HL-60 (cell line): ENCODE data around the gene SMARCAL1.
"Not testable (repeated sequence)": the region's sequence is repeated elsewhere in the genome, so short reads cannot be mapped to it uniquely, and the experiment has no call there.

Experiments
- DNase-seq, 2 experiments: peaks; one replicate each; pipeline ENCODE4 v3.0.0-alpha.2; 2010 to 2020; ENCODE audit warnings: low read depth in 1 of 2, low spot score in 1 of 2
- H3K27ac ChIP-seq: fragments of 250-450 bp; sonication (Bioruptor Pico); replicated peaks from 2 replicates; pipeline ENCODE4 v1.5.1; 2020; ENCODE audit warnings: mild to moderate bottlenecking, moderate library complexity
- H3K27me3 ChIP-seq: fragments of 250-450 bp; sonication (Bioruptor Pico); 2 replicates; pipeline ENCODE4 v1.5.1; 2021; ENCODE audit warnings: mild to moderate bottlenecking, moderate library complexity; ENCODE audit not compliant: insufficient read depth, poor library complexity, severe bottlenecking
- H3K4me3 ChIP-seq: replicated peaks from 2 replicates; pipeline ENCODE4 v1.5.1; 2011; ENCODE audit warnings: mild to moderate bottlenecking, control low read depth, low read length; ENCODE audit not compliant: insufficient read depth
- CTCF ChIP-seq: IDR thresholded peaks from one replicate; pipeline ENCODE4 v1.5.1; 2011; ENCODE audit warnings: low read length, control low read depth, inconsistent platforms; ENCODE audit not compliant: insufficient read depth
- GABPA ChIP-seq: IDR thresholded peaks from 2 replicates; pipeline ENCODE4 v1.6.1; 2012; ENCODE audit warnings: low read depth
- POLR2AphosphoS5 ChIP-seq: IDR thresholded peaks from 2 replicates; pipeline ENCODE4 v1.6.1; 2012; ENCODE audit warnings: low read depth
- REST ChIP-seq: IDR thresholded peaks from 2 replicates; pipeline ENCODE4 v1.6.1; 2012; ENCODE audit warnings: low read depth; ENCODE audit not compliant: insufficient replicate concordance
- SPI1 ChIP-seq: IDR thresholded peaks from 2 replicates; pipeline ENCODE4 v1.6.1; 2012; ENCODE audit warnings: low read depth, mild to moderate bottlenecking, borderline replicate concordance

SMARCAL1 gene

GRCh38 chr2:216375286-216375685 lies 37.0 kb upstream of the SMARCAL1 start:
- Histone ChIP-seq H3K27me3 (peaks cover 35% of the 10 kb centered on the region), H3K27ac (no peak overlapping the region), H3K4me3 (no peak overlapping the region)
- no peak for DNase-seq
- TF ChIP-seq GABPA (no peak), SPI1 (no peak), POLR2AphosphoS5 (no peak)

- DNase-seq = no peak
- Histone ChIP-seq H3K27ac (no peak overlapping the region), H3K27me3 (peaks cover 2% of the 10 kb centered on the region), H3K4me3 (no peak overlapping the region)
- TF ChIP-seq SPI1 = peak; percentile 51
- TF ChIP-seq REST = no peak
Measured at GRCh38 chr2:216379977-216380376, 32.3 kb upstream of the SMARCAL1 start.

GRCh38 chr2:216384409-216384808 lies 27.9 kb upstream of the SMARCAL1 start:
- not testable (repeated sequence) for H3K27me3 ChIP-seq, H3K27ac ChIP-seq, H3K4me3 ChIP-seq, DNase-seq

GRCh38 chr2:216385478-216385877 lies 26.8 kb upstream of the SMARCAL1 start:
- peak in 1 of 2 experiments; percentile 9 for DNase-seq
- Histone ChIP-seq H3K27me3 (peaks cover 2% of the 10 kb centered on the region), H3K4me3 (no peak overlapping the region), H3K27ac (no peak overlapping the region)
- no peak for TF ChIP-seq REST
- no peak for TF ChIP-seq POLR2AphosphoS5
- no peak for TF ChIP-seq CTCF
- TF ChIP-seq SPI1 = no peak

GRCh38 chr2:216387262-216387661 lies 25.0 kb upstream of the SMARCAL1 start:
- Histone ChIP-seq H3K27ac (no peak overlapping the region), H3K4me3 (no peak overlapping the region), H3K27me3 (no peaks in the 10 kb centered on the region)
- DNase-seq = no peak
- TF ChIP-seq GABPA = no peak
- no peak for TF ChIP-seq REST
- TF ChIP-seq SPI1 = no peak
